Measurements from ENCODE around the gene ADAP2. TPM values are rescaled to one million over a fixed set of nuclear protein-coding genes. Genes with fewer than 3 reads are reported as not detected.
"Not testable (repeated sequence)": the region's sequence is repeated elsewhere in the genome, so short reads cannot be mapped to it uniquely, and the experiment has no call there.

Gene ADAP2
- total and polyA plus RNA-seq, 2 donors (not counting 1 experiment from before 2014, with no cell fraction given): 3.8 to 4.3 TPM

GRCh38 chr17:30929081-30929633 is 7.4 kb downstream of the ADAP2 start:
- H3K9me3 ChIP-seq (ENCODE audit: control insufficient read depth, insufficient read depth, low read depth, low read length): no peaks in the 10 kb centered on the region
- H3K36me3 ChIP-seq (ENCODE audit: control insufficient read depth, insufficient read depth, low read length): no peaks in the 10 kb centered on the region
- H3K4me1 ChIP-seq (ENCODE audit: control insufficient read depth, extremely low read depth, insufficient read depth, low read length): no peaks in the 10 kb centered on the region
- H3K4me2 ChIP-seq (ENCODE audit: extremely low read depth, insufficient read depth, low read length): no peak overlapping the region
- no peaks in the 10 kb centered on the region for H3K79me2 ChIP-seq (ENCODE audit: control insufficient read depth, insufficient read depth, low read length)
- H3K9ac ChIP-seq (ENCODE audit: insufficient read depth, low read length): no peak overlapping the region
- no peak overlapping the region for H3K27ac ChIP-seq (ENCODE audit: insufficient read depth, low read length)
- no peak overlapping the region for H2AFZ ChIP-seq (ENCODE audit: low read length)
- no peak for DNase-seq (ENCODE audit: low read depth in 2 of 2)
- no peak overlapping the region for H3K4me3 ChIP-seq (replicated peaks in 1 of 4; ENCODE audit: control extremely low read depth in 1 of 4, insufficient read depth in 1 of 4, low read depth in 3 of 4, low read length in 4 of 4)
- H3K27me3 ChIP-seq (ENCODE audit: control insufficient read depth, insufficient read depth, low read length): peaks cover 2% of the 10 kb centered on the region
- TF ChIP-seq CTCF (conservative IDR thresholded peaks at IDR 0.05 in 1 of 2, IDR thresholded peaks at IDR 0.05 in 1 of 2; ENCODE audit: low read depth in 1 of 2, low read length in 2 of 2) (no peak), EZH2 (IDR thresholded peaks at IDR 0.05; ENCODE audit: low read length, missing control alignments) (no peak)
- H4K20me1 ChIP-seq (ENCODE audit: control insufficient read depth, extremely low read depth, insufficient read depth, low read length): no peaks in the 10 kb centered on the region

GRCh38 chr17:30929861-30930260 is 8.1 kb downstream of the ADAP2 start:
- not testable (repeated sequence) for H2AFZ ChIP-seq (ENCODE audit: low read length); H3K27me3 ChIP-seq (ENCODE audit: control insufficient read depth, insufficient read depth, low read length); H3K9ac ChIP-seq (ENCODE audit: insufficient read depth, low read length)

GRCh38 chr17:30930495-30930894 is 8.8 kb downstream of the ADAP2 start:
- Histone ChIP-seq H4K20me1 (ENCODE audit: control insufficient read depth, extremely low read depth, insufficient read depth, low read length) (no peaks in the 10 kb centered on the region), H3K79me2 (ENCODE audit: control insufficient read depth, insufficient read depth, low read length) (no peaks in the 10 kb centered on the region), H2AFZ (ENCODE audit: low read length) (no peak overlapping the region), H3K4me2 (ENCODE audit: extremely low read depth, insufficient read depth, low read length) (no peak overlapping the region), H3K4me3 (replicated peaks in 1 of 4; ENCODE audit: control extremely low read depth in 1 of 4, insufficient read depth in 1 of 4, low read depth in 3 of 4, low read length in 4 of 4) (no peak overlapping the region), H3K27me3 (ENCODE audit: control insufficient read depth, insufficient read depth, low read length) (no peaks in the 10 kb centered on the region), H3K9me3 (ENCODE audit: control insufficient read depth, insufficient read depth, low read depth, low read length) (no peaks in the 10 kb centered on the region), H3K4me1 (ENCODE audit: control insufficient read depth, extremely low read depth, insufficient read depth, low read length) (no peaks in the 10 kb centered on the region), H3K36me3 (ENCODE audit: control insufficient read depth, insufficient read depth, low read length) (no peaks in the 10 kb centered on the region), H3K9ac (ENCODE audit: insufficient read depth, low read length) (no peak overlapping the region), H3K27ac (ENCODE audit: insufficient read depth, low read length) (no peak overlapping the region)
- no peak for TF ChIP-seq CTCF (conservative IDR thresholded peaks at IDR 0.05 in 1 of 2, IDR thresholded peaks at IDR 0.05 in 1 of 2; ENCODE audit: low read depth in 1 of 2, low read length in 2 of 2)
- no peak for TF ChIP-seq EZH2 (IDR thresholded peaks at IDR 0.05; ENCODE audit: low read length, missing control alignments)
- DNase-seq (ENCODE audit: low read depth in 2 of 2): no peak

More at GRCh38 chr17:30929861-30930260, 8.1 kb downstream of the ADAP2 start:
- not testable (repeated sequence) for H3K4me1 ChIP-seq (ENCODE audit: control insufficient read depth, extremely low read depth, insufficient read depth, low read length); H3K36me3 ChIP-seq (ENCODE audit: control insufficient read depth, insufficient read depth, low read length); H3K4me2 ChIP-seq (ENCODE audit: extremely low read depth, insufficient read depth, low read length); H3K4me3 ChIP-seq (replicated peaks in 1 of 4; ENCODE audit: control extremely low read depth in 1 of 4, insufficient read depth in 1 of 4, low read depth in 3 of 4, low read length in 4 of 4); H3K9me3 ChIP-seq (ENCODE audit: control insufficient read depth, insufficient read depth, low read depth, low read length); H3K27ac ChIP-seq (ENCODE audit: insufficient read depth, low read length); H4K20me1 ChIP-seq (ENCODE audit: control insufficient read depth, extremely low read depth, insufficient read depth, low read length); H3K79me2 ChIP-seq (ENCODE audit: control insufficient read depth, insufficient read depth, low read length); DNase-seq (ENCODE audit: low read depth in 2 of 2)

GRCh38 chr17:30931582-30931981 is 9.8 kb downstream of the ADAP2 start:
- not testable (repeated sequence) for H3K4me1 ChIP-seq (ENCODE audit: control insufficient read depth, extremely low read depth, insufficient read depth, low read length); DNase-seq (ENCODE audit: low read depth in 2 of 2); H3K79me2 ChIP-seq (ENCODE audit: control insufficient read depth, insufficient read depth, low read length); H3K27me3 ChIP-seq (ENCODE audit: control insufficient read depth, insufficient read depth, low read length); H3K4me2 ChIP-seq (ENCODE audit: extremely low read depth, insufficient read depth, low read length); H3K36me3 ChIP-seq (ENCODE audit: control insufficient read depth, insufficient read depth, low read length); H2AFZ ChIP-seq (ENCODE audit: low read length); H3K9ac ChIP-seq (ENCODE audit: insufficient read depth, low read length); H3K4me3 ChIP-seq (replicated peaks in 1 of 4; ENCODE audit: control extremely low read depth in 1 of 4, insufficient read depth in 1 of 4, low read depth in 3 of 4, low read length in 4 of 4); H3K9me3 ChIP-seq (ENCODE audit: control insufficient read depth, insufficient read depth, low read depth, low read length); H4K20me1 ChIP-seq (ENCODE audit: control insufficient read depth, extremely low read depth, insufficient read depth, low read length); H3K27ac ChIP-seq (ENCODE audit: insufficient read depth, low read length)
